Activated T-cell treated with anti-CD3 and anti-CD28 coated beads, Interleukin-2, amount 50 U/mL, for 72 hours (primary cell): ENCODE results near the gene NPY2R. TPM values are rescaled to one million over a fixed set of nuclear protein-coding genes. Genes with fewer than 3 reads are reported as not detected.

ENCODE experiments used
- ATAC-seq, 2 donors: fragments of 150-1000 bp; cut with Tn5 transposase; replicated peaks in 1 of 2; 2 replicates each; pipeline ENCODE4 v1.10.0; 2021; ENCODE audit warnings: moderate library complexity in 2 of 2, mild to moderate bottlenecking in 1 of 2
- DNase-seq, 2 donors: peaks; one replicate each; pipeline ENCODE4 v3.0.0; 2021 to 2022; ENCODE audit warnings: mixed read lengths in 1 of 2
- H3K27ac Mint-ChIP-seq: one replicate; pipeline ENCODE4 v1.8.0; 2022; ENCODE audit warnings: mild to moderate bottlenecking, moderate library complexity, mixed read lengths
- H3K27me3 Mint-ChIP-seq: one replicate; pipeline ENCODE4 v1.8.0; 2022; ENCODE audit warnings: low read depth, mixed read lengths
- H3K36me3 Mint-ChIP-seq, 2 donors: one replicate each; pipeline ENCODE4 v1.8.0; 2022; ENCODE audit warnings: mixed read lengths in 2 of 2, mild to moderate bottlenecking in 1 of 2; ENCODE audit not compliant: insufficient read depth in 2 of 2
- H3K4me1 Mint-ChIP-seq: one replicate; pipeline ENCODE4 v1.8.0; 2022; ENCODE audit warnings: low read depth, mixed read lengths
- H3K4me3 Mint-ChIP-seq, 2 donors: one replicate each; pipeline ENCODE4 v1.8.0; 2022; ENCODE audit warnings: mild to moderate bottlenecking in 2 of 2, mixed read lengths in 2 of 2, moderate library complexity in 2 of 2
- H3K9me3 Mint-ChIP-seq, 2 donors: one replicate each; pipeline ENCODE4 v1.8.0; 2022; ENCODE audit warnings: mixed read lengths in 2 of 2
- total RNA-seq, 2 donors: library from RNA; stranded (reverse); gene quantifications; one replicate each; pipeline ENCODE4 v1.2.3, GENCODE V29; 2022

The NPY2R gene
- not detected for total RNA-seq

- Mint-ChIP-seq H3K9me3 (peaks cover 0 to 2% of the 10 kb centered on the region in 2 donors), H3K36me3 (peaks cover 2 to 3% of the 10 kb centered on the region in 2 donors), H3K4me3 (no peak within 1 kb of the TSS), H3K27me3 (peaks cover 48% of the 10 kb centered on the region), H3K27ac (no peak within 1 kb of the TSS), H3K4me1 (no peaks in the 10 kb centered on the region)
- DNase-seq (no peak), ATAC-seq (no peak)
Observed at GRCh38 chr4:155208258-155209054, at the start of gene NPY2R. Gene NPY2R, plus strand, starts transcription at chr4:155208636. Its CDS starts 5,304 bp downstream, at chr4:155213940.

GRCh38 chr4:155161357-155161756 is 47.1 kb upstream of the NPY2R start:
- Mint-ChIP-seq H3K27me3 (no peaks in the 10 kb centered on the region), H3K36me3 (no peaks in the 10 kb centered on the region), H3K4me1 (no peaks in the 10 kb centered on the region), H3K9me3 (no peaks in the 10 kb centered on the region), H3K4me3 (no peak overlapping the region), H3K27ac (no peak overlapping the region)
- DNase-seq (no peak), ATAC-seq (no peak)

- no peaks in the 10 kb centered on the region for H3K4me1 Mint-ChIP-seq
- DNase-seq (no peak), ATAC-seq (no peak)
- no peaks in the 10 kb centered on the region for H3K36me3 Mint-ChIP-seq
- H3K27me3 Mint-ChIP-seq, result no peaks in the 10 kb centered on the region
- no peak overlapping the region for H3K27ac Mint-ChIP-seq
- no peak overlapping the region for H3K4me3 Mint-ChIP-seq
- no peaks in the 10 kb centered on the region for H3K9me3 Mint-ChIP-seq
Observed at GRCh38 chr4:155164718-155165117, 43.7 kb upstream of the NPY2R start.

GRCh38 chr4:155170569-155170968 is 37.9 kb upstream of the NPY2R start:
- Mint-ChIP-seq H3K4me3 (no peak overlapping the region), H3K4me1 (no peaks in the 10 kb centered on the region), H3K36me3 (no peaks in the 10 kb centered on the region), H3K9me3 (no peaks in the 10 kb centered on the region), H3K27me3 (no peaks in the 10 kb centered on the region), H3K27ac (no peak overlapping the region)
- DNase-seq (no peak), ATAC-seq (no peak)

GRCh38 chr4:155173371-155173770 is 35.1 kb upstream of the NPY2R start:
- H3K4me3 Mint-ChIP-seq, result no peak overlapping the region
- no peaks in the 10 kb centered on the region for H3K36me3 Mint-ChIP-seq
- H3K27me3 Mint-ChIP-seq, result no peaks in the 10 kb centered on the region
- no peaks in the 10 kb centered on the region for H3K9me3 Mint-ChIP-seq
- H3K27ac Mint-ChIP-seq, result no peak overlapping the region
- no peak for ATAC-seq
- no peak for DNase-seq
- H3K4me1 Mint-ChIP-seq, result no peaks in the 10 kb centered on the region

- no peak for ATAC-seq
Observed at GRCh38 chr4:155174668-155175067, 33.8 kb upstream of the NPY2R start.

GRCh38 chr4:155179216-155179615 is 29.2 kb upstream of the NPY2R start:
- H3K36me3 Mint-ChIP-seq, result peaks cover 0 to 2% of the 10 kb centered on the region in 2 donors
- no peaks in the 10 kb centered on the region for H3K27me3 Mint-ChIP-seq
- DNase-seq, result no peak
- H3K9me3 Mint-ChIP-seq, result no peaks in the 10 kb centered on the region
- ATAC-seq, result no peak
- no peak overlapping the region for H3K4me3 Mint-ChIP-seq
- H3K4me1 Mint-ChIP-seq, result no peaks in the 10 kb centered on the region
- H3K27ac Mint-ChIP-seq, result no peak overlapping the region

More at GRCh38 chr4:155174668-155175067, 33.8 kb upstream of the NPY2R start:
- Mint-ChIP-seq H3K27ac (no peak overlapping the region), H3K27me3 (no peaks in the 10 kb centered on the region), H3K4me1 (no peaks in the 10 kb centered on the region), H3K4me3 (no peak overlapping the region), H3K36me3 (peaks cover 0 to 2% of the 10 kb centered on the region in 2 donors), H3K9me3 (no peaks in the 10 kb centered on the region)
- DNase-seq, result no peak

GRCh38 chr4:155186972-155187371 is 21.5 kb upstream of the NPY2R start:
- no peaks in the 10 kb centered on the region for H3K36me3 Mint-ChIP-seq
- DNase-seq (no peak), ATAC-seq (no peak)
- H3K27me3 Mint-ChIP-seq, result no peaks in the 10 kb centered on the region
- no peaks in the 10 kb centered on the region for H3K4me1 Mint-ChIP-seq
- no peak overlapping the region for H3K27ac Mint-ChIP-seq
- no peaks in the 10 kb centered on the region for H3K9me3 Mint-ChIP-seq
- H3K4me3 Mint-ChIP-seq, result no peak overlapping the region

GRCh38 chr4:155187989-155188388 is 20.4 kb upstream of the NPY2R start:
- no peaks in the 10 kb centered on the region for H3K27me3 Mint-ChIP-seq
- DNase-seq (no peak), ATAC-seq (no peak)
- no peaks in the 10 kb centered on the region for H3K9me3 Mint-ChIP-seq
- no peaks in the 10 kb centered on the region for H3K4me1 Mint-ChIP-seq
- no peak overlapping the region for H3K4me3 Mint-ChIP-seq
- H3K36me3 Mint-ChIP-seq, result no peaks in the 10 kb centered on the region
- no peak overlapping the region for H3K27ac Mint-ChIP-seq

- no peaks in the 10 kb centered on the region for H3K27me3 Mint-ChIP-seq
- ATAC-seq, result no peak
- H3K4me1 Mint-ChIP-seq, result no peaks in the 10 kb centered on the region
- no peaks in the 10 kb centered on the region for H3K9me3 Mint-ChIP-seq
- no peak for DNase-seq
- no peaks in the 10 kb centered on the region for H3K36me3 Mint-ChIP-seq
- H3K4me3 Mint-ChIP-seq, result no peak overlapping the region
- H3K27ac Mint-ChIP-seq, result no peak overlapping the region
Observed at GRCh38 chr4:155190099-155190498, 18.3 kb upstream of the NPY2R start.

GRCh38 chr4:155197757-155198156 is 10.7 kb upstream of the NPY2R start:
- H3K27me3 Mint-ChIP-seq, result no peaks in the 10 kb centered on the region
- no peak for DNase-seq
- no peak overlapping the region for H3K4me3 Mint-ChIP-seq
- peaks cover 0 to 3% of the 10 kb centered on the region in 2 donors for H3K9me3 Mint-ChIP-seq
- no peaks in the 10 kb centered on the region for H3K4me1 Mint-ChIP-seq
- ATAC-seq, result no peak
- H3K27ac Mint-ChIP-seq, result no peak overlapping the region
- H3K36me3 Mint-ChIP-seq, result no peaks in the 10 kb centered on the region

GRCh38 chr4:155207534-155208257 is 740 bp upstream of the NPY2R start:
- Mint-ChIP-seq H3K4me1 (no peaks in the 10 kb centered on the region), H3K9me3 (peaks cover 0 to 2% of the 10 kb centered on the region in 2 donors), H3K4me3 (no peak overlapping the region), H3K36me3 (peaks cover 2 to 3% of the 10 kb centered on the region in 2 donors), H3K27ac (no peak overlapping the region), H3K27me3 (peaks cover 48% of the 10 kb centered on the region)
- ATAC-seq (no peak), DNase-seq (no peak)

- ATAC-seq (no peak), DNase-seq (no peak)
- Mint-ChIP-seq H3K27ac (no peak overlapping the region), H3K4me1 (no peaks in the 10 kb centered on the region), H3K9me3 (peaks cover 0 to 5% of the 10 kb centered on the region in 2 donors), H3K27me3 (no peaks in the 10 kb centered on the region), H3K36me3 (no peaks in the 10 kb centered on the region), H3K4me3 (no peak overlapping the region)
Observed at GRCh38 chr4:155220025-155220424, 11.6 kb downstream of the NPY2R start.
